GM18867 (cell line): ENCODE results near the gene ARHGAP42.

ENCODE experiments used
- ATAC-seq: cut with Tn5 transposase; IDR thresholded peaks from one replicate; pipeline ENCODE4 v1.9.1; 2021; ENCODE audit warnings: mild to moderate bottlenecking, moderate library complexity; ENCODE audit not compliant: unreplicated experiment

ARHGAP42 gene

GRCh38 chr11:100949443-100949842 is 262.4 kb downstream of the ARHGAP42 start:
- no peak for ATAC-seq

- ATAC-seq = no peak
Measured at GRCh38 chr11:100955318-100955717, 268.2 kb downstream of the ARHGAP42 start.

GRCh38 chr11:100956351-100956750 is 269.3 kb downstream of the ARHGAP42 start:
- ATAC-seq = no peak

- ATAC-seq = no peak
Measured at GRCh38 chr11:100957499-100957898, 270.4 kb downstream of the ARHGAP42 start.

GRCh38 chr11:100961633-100962032 is 274.5 kb downstream of the ARHGAP42 start:
- no peak for ATAC-seq

GRCh38 chr11:100963375-100963774 is 276.3 kb downstream of the ARHGAP42 start:
- ATAC-seq = no peak

GRCh38 chr11:100964435-100964834 is 277.3 kb downstream of the ARHGAP42 start:
- no peak for ATAC-seq

- ATAC-seq = no peak
Measured at GRCh38 chr11:100965346-100965745, 278.3 kb downstream of the ARHGAP42 start.

GRCh38 chr11:100966366-100966765 is 279.3 kb downstream of the ARHGAP42 start:
- no peak for ATAC-seq

GRCh38 chr11:100969008-100969407 is 281.9 kb downstream of the ARHGAP42 start:
- ATAC-seq = no peak

- no peak for ATAC-seq
Measured at GRCh38 chr11:100970283-100971164, 283.4 kb downstream of the ARHGAP42 start.

- ATAC-seq = no peak
Measured at GRCh38 chr11:100972046-100972445, 285.0 kb downstream of the ARHGAP42 start.

GRCh38 chr11:100978442-100978841 is 291.4 kb downstream of the ARHGAP42 start:
- ATAC-seq = no peak

- peak; percentile 42 for ATAC-seq
Measured at GRCh38 chr11:100978939-100979338, 291.9 kb downstream of the ARHGAP42 start.

GRCh38 chr11:100980156-100980555 is 293.1 kb downstream of the ARHGAP42 start:
- ATAC-seq = no peak

- no peak for ATAC-seq
Measured at GRCh38 chr11:100981196-100981824, 294.2 kb downstream of the ARHGAP42 start.

- ATAC-seq = peak; percentile 99
Measured at GRCh38 chr11:100984668-100985067, 297.6 kb downstream of the ARHGAP42 start.

GRCh38 chr11:100990931-100991330 is 303.8 kb downstream of the ARHGAP42 start:
- no peak for ATAC-seq

- ATAC-seq = no peak
Measured at GRCh38 chr11:100991541-100991940, 304.5 kb downstream of the ARHGAP42 start.

- ATAC-seq = no peak
Measured at GRCh38 chr11:100994966-100995365, 307.9 kb downstream of the ARHGAP42 start.

- no peak for ATAC-seq
Measured at GRCh38 chr11:100999756-101000155, 312.7 kb downstream of the ARHGAP42 start.

GRCh38 chr11:101003468-101003867 is 316.4 kb downstream of the ARHGAP42 start:
- peak; percentile 89 for ATAC-seq
